NB4 (cell line): ENCODE results near the gene SLC25A5.

ENCODE experiments used
- POLR2A ChIP-seq: IDR thresholded peaks from 2 replicates; pipeline ENCODE4 v1.6.1; 2011; ENCODE audit warnings: mild to moderate bottlenecking; ENCODE audit not compliant: insufficient read length; ENCODE audit errors: extremely low read depth
- TF ChIP-seq, protein P1 (sequence below): IDR thresholded peaks from one replicate; pipeline ENCODE4 v1.5.1; 2012; ENCODE audit warnings: low read depth, low read length

DNA sequence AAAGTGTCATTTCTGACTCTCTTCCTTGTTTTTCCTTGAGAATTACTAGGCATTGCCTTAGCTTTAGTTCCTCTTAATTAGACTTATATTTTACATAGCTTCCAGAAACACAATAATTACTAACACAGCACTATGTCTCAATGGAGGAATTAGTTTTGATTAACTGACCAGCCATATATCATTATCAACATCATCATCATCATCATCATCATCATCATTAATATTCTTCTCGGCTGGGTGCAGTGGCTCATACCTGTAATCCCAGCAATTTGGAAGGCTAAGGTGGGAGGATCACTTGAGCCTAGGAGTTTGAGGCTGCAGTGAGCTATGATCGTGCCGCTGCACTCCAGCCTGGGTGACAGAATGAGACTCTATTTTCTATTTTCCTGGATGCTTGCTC lies 2.7 kb upstream of the SLC25A5 start:
- TF ChIP-seq POLR2A, result no peak
- TF ChIP-seq, protein P1, sequence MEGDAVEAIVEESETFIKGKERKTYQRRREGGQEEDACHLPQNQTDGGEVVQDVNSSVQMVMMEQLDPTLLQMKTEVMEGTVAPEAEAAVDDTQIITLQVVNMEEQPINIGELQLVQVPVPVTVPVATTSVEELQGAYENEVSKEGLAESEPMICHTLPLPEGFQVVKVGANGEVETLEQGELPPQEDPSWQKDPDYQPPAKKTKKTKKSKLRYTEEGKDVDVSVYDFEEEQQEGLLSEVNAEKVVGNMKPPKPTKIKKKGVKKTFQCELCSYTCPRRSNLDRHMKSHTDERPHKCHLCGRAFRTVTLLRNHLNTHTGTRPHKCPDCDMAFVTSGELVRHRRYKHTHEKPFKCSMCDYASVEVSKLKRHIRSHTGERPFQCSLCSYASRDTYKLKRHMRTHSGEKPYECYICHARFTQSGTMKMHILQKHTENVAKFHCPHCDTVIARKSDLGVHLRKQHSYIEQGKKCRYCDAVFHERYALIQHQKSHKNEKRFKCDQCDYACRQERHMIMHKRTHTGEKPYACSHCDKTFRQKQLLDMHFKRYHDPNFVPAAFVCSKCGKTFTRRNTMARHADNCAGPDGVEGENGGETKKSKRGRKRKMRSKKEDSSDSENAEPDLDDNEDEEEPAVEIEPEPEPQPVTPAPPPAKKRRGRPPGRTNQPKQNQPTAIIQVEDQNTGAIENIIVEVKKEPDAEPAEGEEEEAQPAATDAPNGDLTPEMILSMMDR, result no peak
